Left ventricle myocardium inferior (tissue), 1 donor: ENCODE measurements around the gene TSPAN4. TPM values are rescaled to one million over a fixed set of nuclear protein-coding genes. Genes with fewer than 3 reads are reported as not detected.
A peak's percentile ranks its signal among the peaks of the same experiment; 100 is the strongest.

Experiments
- DNase-seq: peaks from one replicate; pipeline ENCODE4 v3.0.0-alpha.2; 2020
- H3K27ac ChIP-seq: fragments of 200-600 bp; replicated peaks from 2 replicates; pipeline ENCODE4 v1.8.0; 2021
- H3K27me3 ChIP-seq: fragments of 200-600 bp; 2 replicates; pipeline ENCODE4 v1.8.0; 2021; ENCODE audit warnings: low read depth
- H3K36me3 ChIP-seq: fragments of 200-600 bp; 2 replicates; pipeline ENCODE4 v1.8.0; 2021
- H3K4me1 ChIP-seq: fragments of 200-600 bp; 2 replicates; pipeline ENCODE4 v1.8.0; 2021
- H3K4me3 ChIP-seq: fragments of 200-600 bp; 2 replicates; pipeline ENCODE4 v1.8.0; 2021; ENCODE audit warnings: mild to moderate bottlenecking, moderate library complexity
- H3K9me3 ChIP-seq: fragments of 200-600 bp; replicated peaks from 2 replicates; pipeline ENCODE4 v1.8.0; 2021
- CTCF ChIP-seq: fragments of 200-600 bp; IDR thresholded peaks from 2 replicates; pipeline ENCODE4 v1.8.0; 2021; ENCODE audit warnings: antibody characterized with exemption, mild to moderate bottlenecking, borderline replicate concordance
- intact Hi-C: fragments of 100-400 bp; cut with micrococcal nuclease; formaldehyde crosslinking; loops from one replicate; pipeline ENCODE4 v1.11.0; 2022
- total RNA-seq: library from RNA; stranded (reverse); fragmentation: NEBNext Ultra II Directional; extraction: Animal tissue kit (Norgen Biotek cat#: 25700); gene quantifications from one replicate; pipeline ENCODE4 v1.2.1, GENCODE V29; 2021
- donor health status: DM: no; HTN: yes; CAD: no; lungs with severe emphysema.

Gene TSPAN4
- total RNA-seq, 1 donor from 2014 or later, result 33.0 TPM

- intact Hi-C loops, result no loop called here
- no peak for DNase-seq
- H3K4me3 ChIP-seq, result peak overlapping the region; percentile 97
- H3K4me1 ChIP-seq, result peaks cover 99% of the 10 kb centered on the region
- no peaks in the 10 kb centered on the region for H3K27me3 ChIP-seq
- no peak for TF ChIP-seq CTCF
- peak overlapping the region; percentile 97 for H3K27ac ChIP-seq
- peaks cover 37% of the 10 kb centered on the region for H3K36me3 ChIP-seq
- no peaks in the 10 kb centered on the region for H3K9me3 ChIP-seq
These were observed 677 bp upstream of the TSPAN4 start for GRCh38 chr11:841981-842369.

GRCh38 chr11:843086-843734, 558 bp downstream of the TSPAN4 start:
- H3K36me3 ChIP-seq, result peaks cover 25% of the 10 kb centered on the region
- H3K4me1 ChIP-seq, result peaks cover 97% of the 10 kb centered on the region
- no peaks in the 10 kb centered on the region for H3K27me3 ChIP-seq
- H3K4me3 ChIP-seq, result peak overlapping the region; percentile 97
- TF ChIP-seq CTCF, result peak; percentile 32
- DNase-seq, result no peak
- no peaks in the 10 kb centered on the region for H3K9me3 ChIP-seq
- intact Hi-C loops, result no loop called here
- peak overlapping the region; percentile 97 for H3K27ac ChIP-seq

GRCh38 chr11:843818-844692, 1.4 kb downstream of the TSPAN4 start:
- H3K4me3 ChIP-seq, result peak overlapping the region; percentile 97
- intact Hi-C loops, result no loop called here
- H3K9me3 ChIP-seq, result no peaks in the 10 kb centered on the region
- peaks cover 18% of the 10 kb centered on the region for H3K36me3 ChIP-seq
- peak; percentile 92 for DNase-seq
- peak overlapping the region; percentile 97 for H3K27ac ChIP-seq
- TF ChIP-seq CTCF, result no peak
- H3K4me1 ChIP-seq, result peaks cover 97% of the 10 kb centered on the region
- no peaks in the 10 kb centered on the region for H3K27me3 ChIP-seq

GRCh38 chr11:844693-845644, 2.3 kb downstream of the TSPAN4 start:
- intact Hi-C loops, result no loop called here
- TF ChIP-seq CTCF, result no peak
- Histone ChIP-seq H3K36me3 (peaks cover 9% of the 10 kb centered on the region), H3K9me3 (no peaks in the 10 kb centered on the region), H3K27ac (peak overlapping the region; percentile 97), H3K4me1 (peaks cover 94% of the 10 kb centered on the region), H3K27me3 (no peaks in the 10 kb centered on the region), H3K4me3 (peak overlapping the region; percentile 97)
- DNase-seq, result peak; percentile 92

GRCh38 chr11:845872-846495, 3.3 kb downstream of the TSPAN4 start:
- no peak for DNase-seq
- H3K4me1 ChIP-seq, result peaks cover 94% of the 10 kb centered on the region
- intact Hi-C loops, result no loop called here
- H3K9me3 ChIP-seq, result no peaks in the 10 kb centered on the region
- no peaks in the 10 kb centered on the region for H3K36me3 ChIP-seq
- peak overlapping the region; percentile 97 for H3K4me3 ChIP-seq
- no peaks in the 10 kb centered on the region for H3K27me3 ChIP-seq
- peak overlapping the region; percentile 97 for H3K27ac ChIP-seq
- TF ChIP-seq CTCF, result no peak
